Fibroblast of lung (primary cell): Measurements from ENCODE around the gene UGGT2.

Experiments used
- CTCF ChIP-seq, 2 donors: IDR thresholded peaks in 1 of 2; conservative IDR thresholded peaks in 1 of 2; 1 replicate in 1 of 2; 2 replicates in 1 of 2; pipeline ENCODE4 v1.5.1; 2011 to 2012; ENCODE audit warnings: low read length in 2 of 2, control low read depth in 1 of 2, inconsistent platforms in 1 of 2, low read depth in 1 of 2, mild to moderate bottlenecking in 1 of 2
- EZH2 ChIP-seq: IDR thresholded peaks from 2 replicates; pipeline ENCODE4 v1.5.1; 2012; ENCODE audit warnings: low read length, control low read depth, mild to moderate bottlenecking; ENCODE audit errors: missing control alignments

- TF ChIP-seq EZH2 (no peak), CTCF (conservative IDR thresholded peaks at IDR 0.05 in 1 of 2, IDR thresholded peaks at IDR 0.05 in 1 of 2; ENCODE audit: low read depth in 1 of 2, low read length in 2 of 2) (no peak)
Observed at GRCh38 chr13:96020931-96021330, 32.3 kb downstream of the UGGT2 start.
